ENCODE data around the gene GATC. TPM values are rescaled to one million over a fixed set of nuclear protein-coding genes. Genes with fewer than 3 reads are reported as not detected.

The GATC gene
- polyA plus RNA-seq, 1 experiment, result 14.8 TPM

- TF ChIP-seq CTCF (IDR thresholded peaks at IDR 0.05; ENCODE audit: insufficient read depth, low read depth, low read length), result no peak
- CTCF ChIA-PET, result interaction anchor here (1.1 kb wide), 1 partner anchor 47 kb away, joined by 4 read pairs; no protein-coding TSS in a partner anchor
- no peak overlapping the region for H3K4me3 ChIP-seq (ENCODE audit: low read depth, low read length)
- no peaks in the 10 kb centered on the region for H3K36me3 ChIP-seq (ENCODE audit: control insufficient read depth, insufficient read depth, low read length)
- POLR2A ChIA-PET, result no interaction called here
- no peaks in the 10 kb centered on the region for H3K27me3 ChIP-seq (ENCODE audit: control insufficient read depth, insufficient read depth, low read length)
- no peak for DNase-seq (ENCODE audit: low read depth)
Measured at GRCh38 chr12:120413901-120414695, 32.1 kb upstream of the GATC start.

- DNase-seq (ENCODE audit: low read depth), result no peak
- no peak for TF ChIP-seq CTCF (IDR thresholded peaks at IDR 0.05; ENCODE audit: insufficient read depth, low read depth, low read length)
- Histone ChIP-seq H3K27me3 (ENCODE audit: control insufficient read depth, insufficient read depth, low read length) (no peaks in the 10 kb centered on the region), H3K4me3 (ENCODE audit: low read depth, low read length) (no peak overlapping the region), H3K36me3 (ENCODE audit: control insufficient read depth, insufficient read depth, low read length) (no peaks in the 10 kb centered on the region)
- POLR2A ChIA-PET, result no interaction called here
- CTCF ChIA-PET, result interaction anchor here (1.1 to 1.7 kb wide), 3 partner anchors 13 to 60 kb away, joined by 3 to 9 read pairs (median 4); no protein-coding TSS in a partner anchor
Measured at GRCh38 chr12:120416490-120417216, 29.6 kb upstream of the GATC start.

GRCh38 chr12:120417917-120418580 is 28.2 kb upstream of the GATC start:
- DNase-seq (ENCODE audit: low read depth), result no peak
- POLR2A ChIA-PET, result no interaction called here
- no peaks in the 10 kb centered on the region for H3K36me3 ChIP-seq (ENCODE audit: control insufficient read depth, insufficient read depth, low read length)
- TF ChIP-seq CTCF (IDR thresholded peaks at IDR 0.05; ENCODE audit: insufficient read depth, low read depth, low read length), result no peak
- CTCF ChIA-PET, result interaction anchor here (2.4 to 2.5 kb wide), 2 partner anchors 10 to 12 kb away, joined by 6 to 17 read pairs; no protein-coding TSS in a partner anchor
- H3K27me3 ChIP-seq (ENCODE audit: control insufficient read depth, insufficient read depth, low read length), result no peaks in the 10 kb centered on the region
- no peak overlapping the region for H3K4me3 ChIP-seq (ENCODE audit: low read depth, low read length)

- POLR2A ChIA-PET, result no interaction called here
- CTCF ChIA-PET, result no interaction called here
- no peaks in the 10 kb centered on the region for H3K36me3 ChIP-seq (ENCODE audit: control insufficient read depth, insufficient read depth, low read length)
- no peak for DNase-seq (ENCODE audit: low read depth)
- no peak for TF ChIP-seq CTCF (IDR thresholded peaks at IDR 0.05; ENCODE audit: insufficient read depth, low read depth, low read length)
- H3K4me3 ChIP-seq (ENCODE audit: low read depth, low read length), result no peak overlapping the region
- H3K27me3 ChIP-seq (ENCODE audit: control insufficient read depth, insufficient read depth, low read length), result no peaks in the 10 kb centered on the region; the same call in 1 of the 2 replicates
Measured at GRCh38 chr12:120421701-120422100, 24.5 kb upstream of the GATC start.
